H9 (cell line): Measurements from ENCODE around the gene COX10. TPM values are rescaled to one million over a fixed set of nuclear protein-coding genes. Genes with fewer than 3 reads are reported as not detected.

Experiments
- DNase-seq: peaks from one replicate; pipeline ENCODE4 v3.0.0-alpha.2; 2017
- H2AFZ ChIP-seq: one replicate; pipeline ENCODE4 v1.6.1; 2013; ENCODE audit warnings: mild to moderate bottlenecking, low read length, control low read depth, moderate library complexity
- H2AK5ac ChIP-seq: 2 replicates; pipeline ENCODE4 v1.6.1; 2013; ENCODE audit warnings: low read length, control low read depth, mixed read lengths; ENCODE audit not compliant: insufficient read length
- H2BK120ac ChIP-seq: one replicate; pipeline ENCODE4 v1.6.1; 2013; ENCODE audit warnings: low read depth, mild to moderate bottlenecking, low read length, control low read depth, inconsistent platforms; ENCODE audit not compliant: poor library complexity, severe bottlenecking
- H2BK12ac ChIP-seq: 2 replicates; pipeline ENCODE4 v1.6.1; 2013; ENCODE audit warnings: low read length, control low read depth, mixed read lengths, low read depth; ENCODE audit not compliant: insufficient read length
- H2BK15ac ChIP-seq: 2 replicates; pipeline ENCODE4 v1.6.1; 2013; ENCODE audit warnings: low read depth, low read length, control low read depth
- H2BK20ac ChIP-seq: one replicate; pipeline ENCODE4 v1.6.1; 2013; ENCODE audit warnings: low read depth, mild to moderate bottlenecking, low read length, control low read depth, inconsistent platforms; ENCODE audit not compliant: poor library complexity, severe bottlenecking
- H2BK5ac ChIP-seq: 2 replicates; pipeline ENCODE4 v1.6.1; 2013; ENCODE audit warnings: low read length, control low read depth, mixed read lengths; ENCODE audit not compliant: insufficient read length
- H3K14ac ChIP-seq: 2 replicates; pipeline ENCODE4 v1.6.1; 2013; ENCODE audit warnings: low read length, control low read depth; ENCODE audit not compliant: insufficient read depth
- H3K18ac ChIP-seq: 2 replicates; pipeline ENCODE4 v1.6.1; 2013; ENCODE audit warnings: low read depth, mild to moderate bottlenecking, mixed read lengths, low read length, control low read depth; ENCODE audit not compliant: insufficient read length
- H3K23ac ChIP-seq: 2 replicates; pipeline ENCODE4 v1.6.1; 2013; ENCODE audit warnings: low read length, control low read depth, mixed read lengths, low read depth; ENCODE audit not compliant: insufficient read length
- H3K23me2 ChIP-seq: 2 replicates; pipeline ENCODE4 v1.6.1; 2013; ENCODE audit warnings: low read depth, mild to moderate bottlenecking, mixed read lengths, low read length, control low read depth; ENCODE audit not compliant: insufficient read length, poor library complexity, severe bottlenecking
- H3K27ac ChIP-seq: 2 replicates; pipeline ENCODE4 v1.5.1; 2013; ENCODE audit warnings: low read length, control low read depth, mixed read lengths, low read depth; ENCODE audit not compliant: insufficient read length
- H3K27me3 ChIP-seq: 2 replicates; pipeline ENCODE4 v1.6.1; 2013; ENCODE audit warnings: low read length, control low read depth, inconsistent platforms; ENCODE audit not compliant: insufficient read depth
- H3K4ac ChIP-seq: 2 replicates; pipeline ENCODE4 v1.6.1; 2013; ENCODE audit warnings: low read depth, mild to moderate bottlenecking, control low read depth, inconsistent platforms, low read length, moderate library complexity
- H3K4me1 ChIP-seq: 2 replicates; pipeline ENCODE4 v1.6.1; 2013; ENCODE audit warnings: low read length, control low read depth, inconsistent platforms; ENCODE audit not compliant: insufficient read depth
- H3K4me2 ChIP-seq: 2 replicates; pipeline ENCODE4 v1.6.1; 2013; ENCODE audit warnings: low read length, control low read depth, mixed read lengths; ENCODE audit not compliant: insufficient read length, insufficient read depth
- H3K56ac ChIP-seq: 2 replicates; pipeline ENCODE4 v1.6.1; 2013; ENCODE audit warnings: low read depth, mild to moderate bottlenecking, mixed read lengths, low read length, control low read depth; ENCODE audit not compliant: insufficient read length
- H3K79me1 ChIP-seq: 2 replicates; pipeline ENCODE4 v1.6.1; 2013; ENCODE audit warnings: low read depth, mild to moderate bottlenecking, moderate library complexity, low read length, control low read depth, inconsistent platforms; ENCODE audit not compliant: insufficient read depth, poor library complexity, severe bottlenecking
- H3K79me2 ChIP-seq: 2 replicates; pipeline ENCODE4 v1.6.1; 2013; ENCODE audit warnings: low read length, control low read depth, inconsistent platforms; ENCODE audit not compliant: insufficient read depth
- H3K9ac ChIP-seq: 2 replicates; pipeline ENCODE4 v1.6.1; 2013; ENCODE audit warnings: low read length, control low read depth, mixed read lengths; ENCODE audit not compliant: insufficient read length; ENCODE audit errors: extremely low read depth
- H3K9me3 ChIP-seq: one replicate; pipeline ENCODE4 v1.6.1; 2013; ENCODE audit warnings: low read depth, low read length, inconsistent platforms; ENCODE audit not compliant: control insufficient read depth
- H3T11ph ChIP-seq: one replicate; pipeline ENCODE4 v1.6.1; 2013; ENCODE audit warnings: mild to moderate bottlenecking, low read length, control low read depth, inconsistent platforms
- H4K20me1 ChIP-seq: one replicate; pipeline ENCODE4 v1.6.1; 2013; ENCODE audit not compliant: control insufficient read depth, insufficient read length, insufficient read depth
- H4K5ac ChIP-seq: 2 replicates; pipeline ENCODE4 v1.6.1; 2013; ENCODE audit warnings: low read depth, mild to moderate bottlenecking, mixed read lengths, low read length, control low read depth; ENCODE audit not compliant: insufficient read length
- H4K8ac ChIP-seq: replicated peaks from 2 replicates; pipeline ENCODE4 v1.6.1; 2013; ENCODE audit warnings: low read length, control low read depth, mixed read lengths, low read depth; ENCODE audit not compliant: insufficient read length
- H4K91ac ChIP-seq: 2 replicates; pipeline ENCODE4 v1.6.1; 2013; ENCODE audit warnings: low read depth, mild to moderate bottlenecking, moderate library complexity, mixed read lengths, low read length, control low read depth; ENCODE audit not compliant: insufficient read length
- H3K27ac Mint-ChIP-seq, 3 experiments: 2 replicates in 2 of 3; 3 replicates in 1 of 3; pipeline ENCODE4 v1.8.0; 2020 to 2021; ENCODE audit warnings: mixed read lengths in 3 of 3, mild to moderate bottlenecking in 1 of 3, moderate library complexity in 1 of 3
- H3K27me3 Mint-ChIP-seq: 2 replicates; pipeline ENCODE4 v1.8.0; 2021; ENCODE audit warnings: low read depth, mild to moderate bottlenecking, moderate library complexity, mixed read lengths
- H3K36me3 Mint-ChIP-seq, 3 experiments: 2 replicates in 2 of 3; 3 replicates in 1 of 3; pipeline ENCODE4 v1.8.0; 2020 to 2021; ENCODE audit warnings: low read depth in 3 of 3, mixed read lengths in 3 of 3; ENCODE audit not compliant: insufficient read depth in 1 of 3
- H3K4me1 Mint-ChIP-seq, 2 experiments: 2 replicates each; pipeline ENCODE4 v1.8.0; 2020; ENCODE audit warnings: mixed read lengths in 2 of 2
- H3K4me3 Mint-ChIP-seq, 2 experiments: 2 replicates in 1 of 2; 3 replicates in 1 of 2; pipeline ENCODE4 v1.8.0; 2020 to 2021; ENCODE audit warnings: mild to moderate bottlenecking in 2 of 2, mixed read lengths in 2 of 2, moderate library complexity in 1 of 2
- H3K9me3 Mint-ChIP-seq, 2 experiments: 2 replicates in 1 of 2; 3 replicates in 1 of 2; pipeline ENCODE4 v1.8.0; 2020; ENCODE audit warnings: mild to moderate bottlenecking in 2 of 2, mixed read lengths in 2 of 2, moderate library complexity in 1 of 2
- CTCF ChIP-seq: fragments of 200-600 bp; sonication (generic); conservative IDR thresholded peaks from 3 replicates; pipeline ENCODE4 v1.8.0; 2021; ENCODE audit warnings: antibody characterized with exemption, mild to moderate bottlenecking
- WGBS: extraction: QIAGEN DNeasy Blood & Tissue Kit; methylation state at CpG from one replicate; pipeline ENCODE4 v1.1.7; 2013; ENCODE audit warnings: missing lambda C conversion rate, low lambda C conversion rate, mixed read lengths; ENCODE audit not compliant: insufficient read length; ENCODE audit errors: extremely low coverage; 5-methylcytosine and 5-hydroxymethylcytosine counted together
- total RNA-seq: library from RNA; stranded (reverse); gene quantifications from 2 replicates; pipeline ENCODE4 v1.2.1, GENCODE V29; 2021

The COX10 gene
- total RNA-seq, 1 experiment from 2014 or later = 20.6 TPM

- no peak overlapping the region for H3K4me3 Mint-ChIP-seq
- Histone ChIP-seq H3K9me3 (no peaks in the 10 kb centered on the region), H3K4me2 (no peak overlapping the region), H3K27me3 (no peaks in the 10 kb centered on the region), H3K27ac (no peak overlapping the region), H3T11ph (no peak overlapping the region), H3K23ac (no peak overlapping the region), H2BK5ac (no peak overlapping the region), H2AFZ (no peak overlapping the region), H3K14ac (no peak overlapping the region), H4K20me1 (no peaks in the 10 kb centered on the region), H4K5ac (no peak overlapping the region), H2AK5ac (no peak overlapping the region), H2BK120ac (no peak overlapping the region), H3K4ac (no peak overlapping the region), H2BK20ac (no peak overlapping the region), H2BK12ac (no peak overlapping the region), H3K9ac (no peak overlapping the region), H4K91ac (no peak overlapping the region), H3K79me1 (no peaks in the 10 kb centered on the region), H3K56ac (no peak overlapping the region), H3K23me2 (no peaks in the 10 kb centered on the region), H4K8ac (no peak overlapping the region), H3K4me1 (no peaks in the 10 kb centered on the region), H2BK15ac (no peak overlapping the region), H3K18ac (no peak overlapping the region), H3K79me2 (no peaks in the 10 kb centered on the region)
- H3K27me3 Mint-ChIP-seq = no peaks in the 10 kb centered on the region
- peak overlapping the region in 1 of 3 experiments; percentile 44; a peak in 1 of 7 replicates for H3K27ac Mint-ChIP-seq
- peaks cover 15 to 20% (median 16%) of the 10 kb centered on the region in 3 experiments; a peak in 6 of 7 replicates for H3K36me3 Mint-ChIP-seq
- no peaks in the 10 kb centered on the region for H3K4me1 Mint-ChIP-seq
- DNase-seq = no peak
- TF ChIP-seq CTCF = no peak
- WGBS = no CpG with 5 or more reads among the region's 4 CpGs
- H3K9me3 Mint-ChIP-seq = peaks cover 0 to 2% of the 10 kb centered on the region in 2 experiments; a peak in 1 of 5 replicates
Observed at GRCh38 chr17:14033166-14033565, 36.1 kb upstream of the COX10 start.
